GM18505 (cell line): ENCODE results near the gene TEN1.

Source experiments
- ATAC-seq: cut with Tn5 transposase; IDR thresholded peaks from one replicate; pipeline ENCODE4 v1.9.1; 2021; ENCODE audit not compliant: unreplicated experiment
- POLR2A ChIP-seq: IDR thresholded peaks from 4 replicates; pipeline ENCODE4 v1.6.1; 2011; ENCODE audit warnings: borderline replicate concordance; ENCODE audit not compliant: insufficient read depth, insufficient read length; ENCODE audit errors: extremely low read depth

Gene TEN1

GRCh38 chr17:76049836-76050537 lies 70.9 kb downstream of the TEN1 start:
- TF ChIP-seq POLR2A = no peak
- no peak for ATAC-seq
